Measurements from ENCODE around the gene EIF3I.
"Not testable (repeated sequence)": the region's sequence is repeated elsewhere in the genome, so short reads cannot be mapped to it uniquely, and the experiment has no call there.

GRCh38 chr1:32263236-32263593, 41.0 kb downstream of the EIF3I start:
- not testable (repeated sequence) for TF ChIP-seq EZH2 (IDR thresholded peaks at IDR 0.05; ENCODE audit: borderline replicate concordance, low read length)
- TF ChIP-seq, protein P1, sequence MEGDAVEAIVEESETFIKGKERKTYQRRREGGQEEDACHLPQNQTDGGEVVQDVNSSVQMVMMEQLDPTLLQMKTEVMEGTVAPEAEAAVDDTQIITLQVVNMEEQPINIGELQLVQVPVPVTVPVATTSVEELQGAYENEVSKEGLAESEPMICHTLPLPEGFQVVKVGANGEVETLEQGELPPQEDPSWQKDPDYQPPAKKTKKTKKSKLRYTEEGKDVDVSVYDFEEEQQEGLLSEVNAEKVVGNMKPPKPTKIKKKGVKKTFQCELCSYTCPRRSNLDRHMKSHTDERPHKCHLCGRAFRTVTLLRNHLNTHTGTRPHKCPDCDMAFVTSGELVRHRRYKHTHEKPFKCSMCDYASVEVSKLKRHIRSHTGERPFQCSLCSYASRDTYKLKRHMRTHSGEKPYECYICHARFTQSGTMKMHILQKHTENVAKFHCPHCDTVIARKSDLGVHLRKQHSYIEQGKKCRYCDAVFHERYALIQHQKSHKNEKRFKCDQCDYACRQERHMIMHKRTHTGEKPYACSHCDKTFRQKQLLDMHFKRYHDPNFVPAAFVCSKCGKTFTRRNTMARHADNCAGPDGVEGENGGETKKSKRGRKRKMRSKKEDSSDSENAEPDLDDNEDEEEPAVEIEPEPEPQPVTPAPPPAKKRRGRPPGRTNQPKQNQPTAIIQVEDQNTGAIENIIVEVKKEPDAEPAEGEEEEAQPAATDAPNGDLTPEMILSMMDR (conservative IDR thresholded peaks at IDR 0.05 in 1 of 2, IDR thresholded peaks at IDR 0.05 in 1 of 2; ENCODE audit: extremely low read depth in 1 of 2, insufficient read depth in 1 of 2, low read depth in 1 of 2, low read length in 2 of 2): not testable (repeated sequence)

All from mammary epithelial cell (primary cell).